Activated T-helper 1 cell treated with anti-CD3 and anti-CD28 coated beads, Interleukin-12 subunit alpha, Interleukin-12 subunit beta, Interleukin-2, Interleukin-4 antibody, amounts not matched to agents 30 ng/mL and 10 ng/mL and 1 ng/mL, durations not matched to agents 14 hours and 24 hours and 36 hours (primary cell): Measurements from ENCODE around the gene UGT1A3. TPM values are rescaled to one million over a fixed set of nuclear protein-coding genes. Genes with fewer than 3 reads are reported as not detected.

Experiments
- DNase-seq: peaks from one replicate; pipeline ENCODE4 v3.0.0; 2021; ENCODE audit warnings: low spot score
- H3K27ac Mint-ChIP-seq: one replicate; pipeline ENCODE4 v1.8.0; 2021; ENCODE audit warnings: mild to moderate bottlenecking, mixed read lengths
- H3K27me3 Mint-ChIP-seq: one replicate; pipeline ENCODE4 v1.8.0; 2022; ENCODE audit warnings: mild to moderate bottlenecking, moderate library complexity, mixed read lengths; ENCODE audit not compliant: insufficient read depth
- H3K36me3 Mint-ChIP-seq: one replicate; pipeline ENCODE4 v1.8.0; 2021; ENCODE audit warnings: low read depth, mixed read lengths
- H3K4me1 Mint-ChIP-seq: one replicate; pipeline ENCODE4 v1.8.0; 2021; ENCODE audit warnings: low read depth, mixed read lengths
- H3K4me3 Mint-ChIP-seq: one replicate; pipeline ENCODE4 v1.8.0; 2021; ENCODE audit warnings: mild to moderate bottlenecking, moderate library complexity, mixed read lengths
- H3K9me3 Mint-ChIP-seq: one replicate; pipeline ENCODE4 v1.8.0; 2021; ENCODE audit warnings: mixed read lengths
- intact Hi-C: fragments of 100-400 bp; cut with micrococcal nuclease; formaldehyde crosslinking; loops from one replicate; pipeline ENCODE4 v1.15.1; 2024
- total RNA-seq: library from RNA; stranded (reverse); gene quantifications from 2 replicates; pipeline ENCODE4 v1.2.3, GENCODE V29; 2022

The UGT1A3 gene
- total RNA-seq, 1 donor from 2014 or later: not detected

DNA sequence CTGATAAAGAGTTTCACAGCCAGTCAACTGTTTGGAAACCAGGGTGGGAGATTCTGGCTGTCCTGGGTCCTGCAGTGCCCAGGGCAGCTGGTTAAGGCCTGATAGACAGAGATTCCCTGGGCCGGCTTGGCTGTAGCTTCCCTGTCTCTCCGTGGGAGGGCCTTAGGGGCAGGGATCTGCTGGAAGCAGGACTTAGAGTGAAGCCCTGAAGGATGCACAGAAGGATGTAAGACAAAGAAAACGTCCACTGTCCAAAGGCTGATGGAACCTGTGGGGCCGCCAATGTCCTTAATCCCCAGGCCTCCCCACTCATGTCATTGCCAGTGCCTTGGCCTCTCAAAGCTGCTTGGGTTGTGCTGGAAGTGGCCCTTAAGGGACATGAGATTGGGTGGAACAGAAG lies 82.2 kb downstream of the UGT1A3 start:
- Mint-ChIP-seq H3K4me3 (no peak overlapping the region), H3K27me3 (peaks cover 10% of the 10 kb centered on the region), H3K9me3 (no peaks in the 10 kb centered on the region), H3K36me3 (no peaks in the 10 kb centered on the region), H3K4me1 (no peaks in the 10 kb centered on the region), H3K27ac (no peak overlapping the region)
- intact Hi-C loops: no loop called here
- DNase-seq: no peak

DNA sequence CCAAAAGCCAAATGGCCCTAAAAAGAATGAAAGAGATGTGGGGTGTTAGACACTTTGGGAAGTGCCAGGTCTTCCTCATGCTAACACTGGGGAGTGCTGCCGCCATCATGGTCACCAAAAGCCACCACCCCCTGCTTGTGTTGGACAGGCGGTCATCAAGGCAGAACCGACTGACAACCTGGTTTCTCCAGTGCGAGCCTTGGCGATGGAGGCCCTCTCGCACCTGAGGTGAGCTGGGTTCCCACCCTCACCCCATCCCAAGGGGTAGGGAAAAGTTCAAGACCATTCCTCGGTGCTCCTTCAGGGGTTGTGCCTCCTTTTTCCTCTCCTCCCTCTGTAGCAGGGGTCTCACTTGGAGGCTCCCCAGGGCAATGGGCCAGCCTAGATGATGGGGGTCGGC lies 82.9 kb downstream of the UGT1A3 start:
- intact Hi-C loops: no loop called here
- no peak overlapping the region for H3K27ac Mint-ChIP-seq
- no peak overlapping the region for H3K4me3 Mint-ChIP-seq
- no peaks in the 10 kb centered on the region for H3K36me3 Mint-ChIP-seq
- no peak for DNase-seq
- peaks cover 10% of the 10 kb centered on the region for H3K27me3 Mint-ChIP-seq
- no peaks in the 10 kb centered on the region for H3K4me1 Mint-ChIP-seq
- H3K9me3 Mint-ChIP-seq: no peaks in the 10 kb centered on the region

DNA sequence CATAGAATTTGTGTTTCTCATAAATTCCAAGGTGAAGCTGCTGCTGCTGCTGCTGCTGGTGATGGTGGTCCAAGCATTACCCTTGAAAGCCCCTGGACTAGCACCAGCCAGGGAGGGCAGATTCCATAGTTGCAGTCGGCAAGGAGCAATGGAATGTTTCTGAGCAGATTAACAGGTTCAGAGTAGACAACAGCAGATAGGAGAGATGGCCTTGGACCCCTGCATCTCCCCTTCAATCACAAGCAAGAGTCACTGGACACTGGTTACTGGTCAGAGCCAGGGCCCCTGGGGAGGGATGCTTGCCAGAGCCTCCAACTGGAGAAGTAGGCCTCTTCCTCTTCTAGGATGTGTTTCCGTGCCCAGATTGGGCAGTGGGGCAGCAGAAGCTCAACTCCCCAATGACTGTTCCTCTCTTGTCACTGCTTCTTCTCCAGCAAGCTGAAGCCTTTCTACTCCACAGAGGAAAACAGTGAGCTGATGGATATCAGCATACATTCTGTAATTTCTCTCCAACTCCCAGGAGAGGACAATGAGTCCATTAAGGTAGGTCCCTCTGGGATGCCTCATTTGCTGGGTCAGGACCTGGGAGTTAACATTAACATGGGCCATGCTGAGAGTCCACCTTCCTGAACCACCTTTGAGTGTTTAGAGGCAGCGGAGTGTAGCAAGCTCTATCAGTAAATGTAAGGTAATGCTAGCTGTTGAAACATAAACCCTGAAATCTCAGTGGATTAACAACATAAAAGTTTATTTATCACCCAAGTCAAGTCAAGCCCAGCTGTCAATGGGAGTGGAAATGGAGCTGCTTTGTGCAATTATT lies 84.6 kb downstream of the UGT1A3 start:
- Mint-ChIP-seq H3K4me1 (no peaks in the 10 kb centered on the region), H3K27me3 (peaks cover 10% of the 10 kb centered on the region), H3K4me3 (no peak overlapping the region), H3K9me3 (no peaks in the 10 kb centered on the region), H3K27ac (no peak overlapping the region), H3K36me3 (no peaks in the 10 kb centered on the region)
- intact Hi-C loops: no loop called here
- no peak for DNase-seq

DNA sequence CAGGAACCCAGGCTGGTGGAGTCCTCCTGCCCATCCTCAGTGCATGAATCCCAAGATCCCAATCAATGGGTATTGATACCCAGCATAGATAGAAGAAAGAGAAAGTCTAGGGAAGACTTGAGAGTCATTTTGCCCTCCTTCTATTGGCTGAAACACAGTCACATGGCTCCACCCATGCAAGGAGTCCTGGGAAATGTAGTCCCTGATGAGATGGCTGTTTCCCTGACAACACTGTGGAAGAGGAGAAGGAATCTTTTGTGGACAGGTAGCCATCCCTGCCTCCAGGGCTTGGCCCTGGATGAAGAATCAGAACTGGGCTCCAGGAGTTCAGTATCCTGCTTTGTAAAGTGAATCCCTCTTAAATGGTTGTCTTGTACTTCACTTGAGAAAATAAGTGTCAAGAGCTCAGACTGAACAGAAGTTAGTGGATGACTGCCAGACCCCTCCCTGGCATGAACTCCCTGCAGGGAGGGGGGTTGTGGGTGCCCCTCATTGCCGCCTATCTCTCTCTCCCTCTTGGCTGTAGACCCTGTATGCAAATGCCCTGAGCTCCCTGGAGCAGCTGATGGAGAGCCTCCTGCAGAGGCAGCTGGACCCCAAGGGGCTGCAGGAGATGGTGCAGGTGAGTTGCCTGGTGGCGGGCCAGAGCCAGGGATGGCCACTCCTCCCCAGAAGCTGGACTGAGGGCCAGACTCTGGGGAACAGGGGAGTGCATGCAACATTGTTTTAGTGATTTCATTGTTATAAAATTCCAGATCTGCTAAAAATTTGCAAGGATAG lies 85.4 kb downstream of the UGT1A3 start:
- Mint-ChIP-seq H3K4me1 (no peaks in the 10 kb centered on the region), H3K4me3 (no peak overlapping the region), H3K27me3 (peaks cover 10% of the 10 kb centered on the region), H3K27ac (no peak overlapping the region), H3K36me3 (no peaks in the 10 kb centered on the region), H3K9me3 (no peaks in the 10 kb centered on the region)
- DNase-seq: no peak
- intact Hi-C loops: no loop called here

DNA sequence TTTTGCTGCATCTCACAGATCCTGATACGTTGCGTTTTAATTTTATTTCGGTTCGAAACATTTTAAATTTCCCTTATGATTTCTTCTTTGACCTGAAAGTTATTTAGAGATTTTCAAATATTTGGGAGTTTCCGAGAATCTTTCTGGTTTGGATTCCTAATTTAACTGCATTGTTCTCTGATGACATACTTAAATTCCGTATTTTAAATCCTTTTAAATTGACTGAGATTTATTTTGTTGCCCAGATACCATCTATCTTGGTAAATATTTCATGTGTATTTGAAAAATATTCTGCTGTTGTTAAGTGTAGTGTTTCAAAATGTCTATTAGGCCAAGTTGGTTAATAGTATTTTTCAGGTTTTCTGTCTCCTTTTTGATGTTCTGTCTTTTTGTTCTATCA lies 87.0 kb downstream of the UGT1A3 start:
- H3K27me3 Mint-ChIP-seq: peaks cover 10% of the 10 kb centered on the region
- H3K27ac Mint-ChIP-seq: no peak overlapping the region
- H3K4me3 Mint-ChIP-seq: no peak overlapping the region
- DNase-seq: no peak
- no peaks in the 10 kb centered on the region for H3K9me3 Mint-ChIP-seq
- no peaks in the 10 kb centered on the region for H3K4me1 Mint-ChIP-seq
- intact Hi-C loops: no loop called here
- no peaks in the 10 kb centered on the region for H3K36me3 Mint-ChIP-seq

DNA sequence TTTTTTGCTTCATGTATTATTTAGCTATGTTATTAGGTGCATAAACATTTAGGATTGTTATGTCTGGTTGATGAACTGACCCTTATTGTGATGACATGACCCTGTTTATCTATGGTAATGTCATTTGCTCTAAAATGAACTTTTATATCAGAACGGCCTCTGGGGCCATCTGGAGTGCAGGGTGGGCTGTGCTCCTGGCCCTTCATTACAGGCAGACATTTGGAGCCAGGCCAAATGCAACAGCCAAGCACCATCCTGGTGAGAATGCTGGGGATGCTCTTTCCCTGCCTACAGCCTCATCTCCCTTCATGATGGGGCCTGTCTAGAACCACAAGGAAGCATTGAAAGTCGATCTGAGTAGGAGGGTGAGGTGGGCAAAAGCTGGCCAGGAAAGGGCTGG lies 87.5 kb downstream of the UGT1A3 start:
- Mint-ChIP-seq H3K4me1 (no peaks in the 10 kb centered on the region), H3K4me3 (no peak overlapping the region), H3K27ac (no peak overlapping the region), H3K9me3 (no peaks in the 10 kb centered on the region), H3K36me3 (no peaks in the 10 kb centered on the region), H3K27me3 (peaks cover 10% of the 10 kb centered on the region)
- intact Hi-C loops: no loop called here
- no peak for DNase-seq

DNA sequence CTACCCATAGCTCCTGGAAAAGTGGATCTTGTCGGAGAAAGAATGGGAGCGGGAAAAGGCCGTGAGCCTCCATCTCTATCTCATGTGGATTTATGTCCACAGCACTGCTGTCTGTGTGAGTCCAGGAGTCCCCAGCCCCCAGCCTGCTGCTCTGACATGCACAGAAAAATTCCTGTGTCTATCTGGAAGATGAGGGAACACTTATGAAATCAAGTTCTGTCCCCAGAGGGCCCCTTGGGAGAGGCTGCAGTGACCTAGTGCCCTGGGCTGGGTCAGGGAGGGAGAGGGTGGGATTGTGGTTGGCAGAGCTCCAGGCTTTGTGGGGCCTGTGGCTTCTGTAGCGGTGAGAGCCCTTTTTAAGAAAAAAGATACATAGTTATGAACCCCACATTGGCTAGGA lies 87.9 kb downstream of the UGT1A3 start:
- Mint-ChIP-seq H3K27me3 (peaks cover 10% of the 10 kb centered on the region), H3K9me3 (no peaks in the 10 kb centered on the region), H3K4me1 (no peaks in the 10 kb centered on the region), H3K36me3 (no peaks in the 10 kb centered on the region), H3K27ac (no peak overlapping the region), H3K4me3 (no peak overlapping the region)
- no peak for DNase-seq
- intact Hi-C loops: no loop called here

DNA sequence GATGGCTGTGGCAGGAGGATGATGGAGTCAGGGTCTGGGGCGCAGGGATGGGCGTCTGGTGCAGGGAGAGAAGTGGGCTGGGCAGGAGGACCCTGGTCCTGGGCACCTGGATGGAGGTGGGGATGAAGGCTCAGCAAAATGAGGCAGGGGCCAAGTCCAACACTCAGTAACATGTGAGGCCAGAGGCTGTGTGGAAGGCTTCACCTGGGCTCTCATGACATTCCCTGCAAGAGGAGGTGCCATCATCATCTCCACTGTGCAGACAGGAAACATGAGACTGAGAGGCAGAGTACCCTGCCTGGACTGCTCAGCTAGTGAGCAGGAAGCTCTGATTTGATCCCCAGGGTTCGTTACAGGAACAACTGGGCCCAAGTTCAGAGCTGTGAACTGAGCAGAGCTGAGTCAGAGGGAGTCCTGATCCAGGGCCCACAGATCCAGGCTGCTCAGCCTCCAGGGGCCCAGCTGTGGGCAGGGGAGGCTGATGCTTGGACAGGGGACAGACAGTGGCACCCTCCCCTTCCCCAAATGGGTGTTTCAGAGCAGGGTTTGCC lies 88.6 kb downstream of the UGT1A3 start:
- Mint-ChIP-seq H3K27me3 (peaks cover 10% of the 10 kb centered on the region), H3K36me3 (no peaks in the 10 kb centered on the region), H3K4me1 (no peaks in the 10 kb centered on the region), H3K27ac (no peak overlapping the region), H3K9me3 (no peaks in the 10 kb centered on the region), H3K4me3 (no peak overlapping the region)
- no peak for DNase-seq
- intact Hi-C loops: no loop called here

DNA sequence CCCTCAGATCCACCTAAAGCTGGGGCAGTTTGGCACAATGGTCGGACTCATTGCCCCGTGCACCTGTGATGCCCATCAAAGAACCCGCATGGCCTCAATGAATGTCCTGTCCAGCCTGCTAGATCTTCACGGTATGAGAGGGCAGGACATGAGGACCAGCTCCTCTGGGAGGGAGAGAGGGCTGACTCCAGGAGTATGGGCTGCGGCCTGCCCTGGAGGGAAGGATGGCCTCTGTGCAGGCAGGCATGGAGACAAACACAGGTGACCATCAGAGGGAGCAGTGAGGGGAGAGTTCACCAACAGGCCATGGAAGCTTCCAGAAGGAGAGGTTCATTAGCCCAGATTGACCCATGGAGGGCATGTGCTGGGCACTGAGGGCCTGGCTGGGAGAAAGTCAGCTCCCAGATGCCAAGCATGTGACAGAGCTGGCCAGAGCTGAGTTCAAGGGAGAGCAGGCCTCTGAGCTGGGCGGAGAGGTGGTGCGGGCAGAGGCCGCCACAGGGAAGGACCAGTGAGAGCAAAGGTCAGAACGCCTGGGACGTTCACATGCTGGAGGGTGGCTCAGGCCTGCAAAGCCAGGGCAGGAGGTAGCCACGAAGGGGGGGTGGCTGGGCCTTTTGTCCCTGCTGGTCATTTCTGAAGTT lies 89.3 kb downstream of the UGT1A3 start:
- peaks cover 10% of the 10 kb centered on the region for H3K27me3 Mint-ChIP-seq
- H3K36me3 Mint-ChIP-seq: no peaks in the 10 kb centered on the region
- H3K27ac Mint-ChIP-seq: no peak overlapping the region
- H3K9me3 Mint-ChIP-seq: no peaks in the 10 kb centered on the region
- H3K4me3 Mint-ChIP-seq: no peak overlapping the region
- no peak for DNase-seq
- no peaks in the 10 kb centered on the region for H3K4me1 Mint-ChIP-seq
- intact Hi-C loops: no loop called here

DNA sequence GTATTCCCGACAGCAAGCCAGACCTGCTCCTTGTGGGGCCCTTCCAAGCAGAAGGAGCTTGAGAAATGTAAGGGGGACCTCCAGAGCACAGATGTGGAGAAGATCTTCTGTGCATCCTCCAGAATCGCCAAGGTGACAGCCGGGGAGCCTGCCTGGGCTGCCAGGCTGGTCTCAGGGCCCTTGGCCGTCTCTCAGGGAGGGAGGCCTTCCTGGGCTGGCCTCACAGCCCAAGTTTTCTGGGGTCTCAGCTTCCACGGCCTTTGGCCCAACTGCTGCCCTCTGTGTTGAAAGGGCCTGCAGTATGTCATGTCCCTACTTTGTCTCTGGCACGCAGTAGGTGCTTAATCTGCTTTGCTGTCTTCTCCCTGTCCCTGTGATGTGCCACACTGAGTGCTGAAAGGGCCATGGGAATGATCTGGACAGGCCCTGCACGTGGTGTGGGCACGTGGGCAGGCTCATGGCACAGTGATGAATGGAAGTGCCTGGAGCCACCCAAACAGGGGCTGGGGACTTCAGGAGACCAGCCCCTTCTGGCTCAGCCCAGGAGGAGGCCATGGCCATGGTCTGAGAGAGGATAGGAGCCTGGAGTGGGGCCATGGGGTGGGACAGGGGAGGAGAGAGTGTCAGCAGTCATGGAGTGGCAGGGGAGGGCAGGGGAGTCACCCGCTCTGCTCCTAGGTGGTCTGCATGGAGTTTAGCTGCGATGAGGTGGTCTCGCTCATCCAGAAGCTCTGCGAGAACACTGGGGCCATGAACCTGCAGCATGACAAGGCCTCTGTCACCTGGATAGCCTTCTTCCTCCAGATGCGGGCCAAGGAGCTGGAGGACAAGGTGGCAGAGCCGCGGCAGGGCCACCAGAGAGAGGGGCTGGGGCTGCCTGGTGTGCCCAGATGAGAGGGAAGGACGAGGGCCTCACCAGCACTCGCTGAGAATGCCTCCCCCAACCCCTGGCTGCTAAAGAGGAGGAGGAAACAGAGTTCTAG lies 90.1 kb downstream of the UGT1A3 start:
- Mint-ChIP-seq H3K9me3 (no peaks in the 10 kb centered on the region), H3K27ac (no peak overlapping the region), H3K4me3 (no peak overlapping the region), H3K27me3 (peaks cover 10% of the 10 kb centered on the region), H3K36me3 (no peaks in the 10 kb centered on the region), H3K4me1 (no peaks in the 10 kb centered on the region)
- no peak for DNase-seq
- intact Hi-C loops: no loop called here

DNA sequence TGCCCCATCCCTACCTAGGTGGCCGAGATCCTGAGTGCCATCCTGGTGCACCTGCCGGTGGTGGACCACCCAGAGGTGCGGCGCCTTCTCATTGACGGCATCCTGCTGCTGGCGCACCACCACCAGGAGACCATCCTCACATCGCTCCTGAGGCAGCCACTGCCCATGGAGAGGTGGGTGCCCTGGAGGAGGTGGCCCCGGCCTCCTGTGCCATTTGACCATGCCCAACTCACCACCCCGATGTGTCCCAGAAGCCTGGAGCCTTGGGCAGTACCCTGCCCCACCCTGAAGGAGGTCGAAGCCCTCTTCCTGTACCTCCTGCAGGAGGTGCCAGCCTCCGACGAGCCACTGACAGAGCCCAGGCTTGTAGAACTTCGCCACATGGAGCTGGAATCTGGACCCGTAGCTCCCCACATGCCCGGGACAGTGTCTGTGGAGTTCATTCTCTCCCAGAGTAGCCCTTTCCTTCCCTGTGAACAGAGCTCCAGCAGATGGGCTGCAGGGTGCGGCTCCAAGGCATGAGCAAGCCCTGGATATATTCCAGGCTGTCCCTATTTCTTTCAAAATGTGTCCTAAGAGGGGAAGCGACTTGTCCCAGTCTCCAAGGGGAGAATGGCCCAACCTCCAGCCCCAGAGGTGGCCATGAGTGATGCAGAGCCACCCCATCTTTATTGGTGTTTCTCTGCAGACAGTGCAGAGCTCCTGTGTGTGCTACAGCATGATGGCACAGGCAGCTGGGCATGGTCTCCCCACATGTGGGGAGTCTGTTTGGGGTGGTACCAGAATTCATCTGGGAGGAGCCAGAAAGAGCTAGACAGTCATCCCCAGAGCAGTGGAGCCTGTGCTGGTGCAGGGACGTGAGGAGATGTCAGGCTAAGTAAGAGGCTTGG lies 91.3 kb downstream of the UGT1A3 start:
- no peak for DNase-seq
- Mint-ChIP-seq H3K27me3 (peaks cover 12% of the 10 kb centered on the region), H3K27ac (no peak overlapping the region), H3K9me3 (no peaks in the 10 kb centered on the region), H3K4me1 (no peaks in the 10 kb centered on the region), H3K4me3 (no peak overlapping the region), H3K36me3 (no peaks in the 10 kb centered on the region)
- intact Hi-C loops: no loop called here
